ENCODE data around the gene ESAM.
A peak's percentile ranks its signal among the peaks of the same experiment; 100 is the strongest.

The ESAM gene

GRCh38 chr11:124751391-124751740, 10.7 kb downstream of the ESAM start:
- H3K14ac ChIP-seq (ENCODE audit: low read length in 2 of 2), result no peak overlapping the region
- no peak overlapping the region for H2BK12ac ChIP-seq (ENCODE audit: low read length in 2 of 2)
- no peak for DNase-seq
- no peak overlapping the region for H2AFZ ChIP-seq (ENCODE audit: low read depth, low read length)
- H3K9ac ChIP-seq (ENCODE audit: low read length), result no peak overlapping the region
- H2BK5ac ChIP-seq (ENCODE audit: low read depth, low read length, poor library complexity, severe bottlenecking), result no peak overlapping the region
- H4K91ac ChIP-seq (ENCODE audit: low read length), result no peak overlapping the region
- peak overlapping the region in 1 of 2 experiments; percentile 77 for H3K23ac ChIP-seq (ENCODE audit: low read length in 2 of 2)
- H4K8ac ChIP-seq (ENCODE audit: low read length), result no peak overlapping the region
- H2BK15ac ChIP-seq (ENCODE audit: low read depth, poor library complexity, severe bottlenecking), result no peak overlapping the region
- no peak overlapping the region for H3K4me3 ChIP-seq (ENCODE audit: insufficient read depth in 1 of 2, low read depth in 1 of 2, low read length in 2 of 2)
- no peaks in the 10 kb centered on the region for H3K36me3 ChIP-seq (ENCODE audit: control insufficient read depth in 1 of 2, insufficient read depth in 2 of 2, low read depth in 1 of 2, low read length in 2 of 2)
- no peak overlapping the region for H2BK120ac ChIP-seq (ENCODE audit: low read depth, low read length)
- no peak overlapping the region for H3K18ac ChIP-seq (ENCODE audit: low read depth in 1 of 2, low read length in 2 of 2)
- no peak overlapping the region for H3K27ac ChIP-seq (ENCODE audit: low read length, poor library complexity, severe bottlenecking)
- H3K27me3 ChIP-seq (ENCODE audit: control insufficient read depth in 1 of 2, insufficient read depth in 1 of 2, low read length in 2 of 2), result peaks cover 44 to 93% of the 10 kb centered on the region in 2 experiments
- peaks cover 24% of the 10 kb centered on the region for H3K4me1 ChIP-seq (ENCODE audit: control insufficient read depth, insufficient read depth, low read depth, low read length)
- no peak overlapping the region for H3K4me2 ChIP-seq (ENCODE audit: low read length, poor library complexity, severe bottlenecking)
- H3K9me3 ChIP-seq (ENCODE audit: control insufficient read depth, low read length), result no peaks in the 10 kb centered on the region
- H3K4ac ChIP-seq (ENCODE audit: low read depth in 1 of 2, low read length in 2 of 2), result no peak overlapping the region
- no peaks in the 10 kb centered on the region for H3K79me1 ChIP-seq (replicated peaks; ENCODE audit: low read length, poor library complexity, severe bottlenecking)
- no peak overlapping the region for H2AK5ac ChIP-seq (ENCODE audit: low read length, severe bottlenecking)
- 8% methylated on average over 9 of the region's 11 CpGs for WGBS

GRCh38 chr11:124749912-124750311, 12.2 kb downstream of the ESAM start:
- Histone ChIP-seq H4K91ac (ENCODE audit: low read length) (no peak overlapping the region), H2BK12ac (ENCODE audit: low read length in 2 of 2) (no peak overlapping the region), H2AK5ac (ENCODE audit: low read length, severe bottlenecking) (no peak overlapping the region), H2AFZ (ENCODE audit: low read depth, low read length) (no peak overlapping the region), H2BK5ac (ENCODE audit: low read depth, low read length, poor library complexity, severe bottlenecking) (no peak overlapping the region), H3K23ac (ENCODE audit: low read length in 2 of 2) (no peak overlapping the region), H3K4ac (ENCODE audit: low read depth in 1 of 2, low read length in 2 of 2) (no peak overlapping the region), H2BK120ac (ENCODE audit: low read depth, low read length) (no peak overlapping the region), H2BK15ac (ENCODE audit: low read depth, poor library complexity, severe bottlenecking) (no peak overlapping the region), H3K9ac (ENCODE audit: low read length) (no peak overlapping the region), H3K36me3 (ENCODE audit: control insufficient read depth in 1 of 2, insufficient read depth in 2 of 2, low read depth in 1 of 2, low read length in 2 of 2) (no peaks in the 10 kb centered on the region), H3K4me3 (ENCODE audit: insufficient read depth in 1 of 2, low read depth in 1 of 2, low read length in 2 of 2) (no peak overlapping the region), H3K18ac (ENCODE audit: low read depth in 1 of 2, low read length in 2 of 2) (no peak overlapping the region), H3K79me1 (replicated peaks; ENCODE audit: low read length, poor library complexity, severe bottlenecking) (no peaks in the 10 kb centered on the region), H3K27ac (ENCODE audit: low read length, poor library complexity, severe bottlenecking) (no peak overlapping the region), H3K9me3 (ENCODE audit: control insufficient read depth, low read length) (no peaks in the 10 kb centered on the region), H4K8ac (ENCODE audit: low read length) (no peak overlapping the region), H3K4me1 (ENCODE audit: control insufficient read depth, insufficient read depth, low read depth, low read length) (peaks cover 37% of the 10 kb centered on the region), H3K27me3 (ENCODE audit: control insufficient read depth in 1 of 2, insufficient read depth in 1 of 2, low read length in 2 of 2) (peaks cover 52 to 97% of the 10 kb centered on the region in 2 experiments), H3K14ac (ENCODE audit: low read length in 2 of 2) (no peak overlapping the region), H3K4me2 (ENCODE audit: low read length, poor library complexity, severe bottlenecking) (no peak overlapping the region)
- no peak for DNase-seq
- no CpG with 5 or more reads among the region's 1 CpG for WGBS

DNA sequence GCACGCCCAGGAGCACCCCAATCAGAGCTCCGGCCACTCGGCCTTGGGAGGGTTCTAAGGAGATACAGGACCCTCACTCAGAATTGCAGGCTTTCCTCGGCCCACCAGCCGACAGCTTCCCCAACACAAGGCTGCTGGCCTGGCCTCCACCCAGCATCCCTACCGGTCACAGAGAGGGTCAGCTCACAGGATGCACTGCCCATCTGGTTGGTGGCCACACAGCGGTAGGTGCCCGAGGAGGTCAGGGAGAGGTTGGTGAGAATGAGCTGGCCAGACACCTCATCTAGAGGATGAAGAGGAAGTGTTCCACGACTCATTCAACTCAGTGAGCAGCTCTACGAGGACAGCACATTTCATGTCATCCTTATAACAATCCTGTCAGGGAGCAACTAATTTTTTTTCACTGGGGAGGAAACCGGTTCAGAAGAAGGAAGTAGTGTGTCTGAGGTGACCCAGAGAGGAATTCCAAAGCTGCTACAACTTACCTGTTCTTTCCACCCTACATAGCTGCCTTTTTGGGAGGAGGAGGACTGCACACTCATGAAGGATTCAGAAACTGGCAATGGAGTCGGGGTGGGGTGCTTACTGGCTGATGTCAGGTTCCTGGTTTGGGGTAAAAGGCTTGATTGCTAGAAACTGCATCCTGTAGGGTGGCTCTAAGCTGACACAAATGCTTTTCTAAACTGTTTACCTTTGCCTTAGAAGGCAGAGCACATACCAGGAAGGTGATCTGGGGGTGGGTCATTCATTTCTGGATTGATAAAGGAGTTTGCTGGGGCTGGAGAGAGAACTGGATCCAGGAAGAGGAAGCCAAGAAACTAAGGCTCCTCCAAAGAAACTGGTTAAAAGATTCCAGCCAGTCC, 13.4 kb downstream of the ESAM start:
- Histone ChIP-seq H2AK5ac (ENCODE audit: low read length, severe bottlenecking) (no peak overlapping the region), H3K4ac (ENCODE audit: low read depth in 1 of 2, low read length in 2 of 2) (no peak overlapping the region), H3K14ac (ENCODE audit: low read length in 2 of 2) (no peak overlapping the region), H3K4me1 (ENCODE audit: control insufficient read depth, insufficient read depth, low read depth, low read length) (peaks cover 36% of the 10 kb centered on the region), H4K8ac (ENCODE audit: low read length) (no peak overlapping the region), H3K27ac (ENCODE audit: low read length, poor library complexity, severe bottlenecking) (no peak overlapping the region), H3K4me2 (ENCODE audit: low read length, poor library complexity, severe bottlenecking) (no peak overlapping the region), H2BK120ac (ENCODE audit: low read depth, low read length) (no peak overlapping the region), H3K27me3 (ENCODE audit: control insufficient read depth in 1 of 2, insufficient read depth in 1 of 2, low read length in 2 of 2) (peaks cover 63 to 98% of the 10 kb centered on the region in 2 experiments), H2BK15ac (ENCODE audit: low read depth, poor library complexity, severe bottlenecking) (no peak overlapping the region), H3K79me1 (replicated peaks; ENCODE audit: low read length, poor library complexity, severe bottlenecking) (no peaks in the 10 kb centered on the region), H2BK5ac (ENCODE audit: low read depth, low read length, poor library complexity, severe bottlenecking) (no peak overlapping the region), H3K23ac (ENCODE audit: low read length in 2 of 2) (no peak overlapping the region), H3K18ac (ENCODE audit: low read depth in 1 of 2, low read length in 2 of 2) (no peak overlapping the region), H4K91ac (ENCODE audit: low read length) (no peak overlapping the region), H2BK12ac (ENCODE audit: low read length in 2 of 2) (no peak overlapping the region), H3K4me3 (ENCODE audit: insufficient read depth in 1 of 2, low read depth in 1 of 2, low read length in 2 of 2) (no peak overlapping the region), H2AFZ (ENCODE audit: low read depth, low read length) (no peak overlapping the region), H3K36me3 (ENCODE audit: control insufficient read depth in 1 of 2, insufficient read depth in 2 of 2, low read depth in 1 of 2, low read length in 2 of 2) (no peaks in the 10 kb centered on the region), H3K9ac (ENCODE audit: low read length) (no peak overlapping the region), H3K9me3 (ENCODE audit: control insufficient read depth, low read length) (peaks cover 2% of the 10 kb centered on the region)
- DNase-seq, result no peak
- WGBS, result 63% methylated on average over 10 of the region's 12 CpGs

DNA sequence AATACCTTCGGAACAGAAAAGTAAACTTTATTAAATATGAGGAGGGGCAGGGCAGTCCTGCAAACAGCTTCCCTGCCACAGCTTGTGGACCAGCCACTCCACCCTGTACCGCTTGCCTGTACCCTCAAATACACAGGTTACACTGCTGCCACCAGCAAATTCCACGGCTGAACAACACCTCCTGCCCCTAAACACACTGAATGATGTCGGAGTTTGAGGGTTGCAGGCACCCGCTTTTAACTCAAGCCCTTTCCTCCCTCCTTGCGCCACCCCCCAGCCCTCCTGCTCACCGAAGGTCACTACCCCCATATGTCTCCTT, 14.0 kb downstream of the ESAM start:
- H2BK12ac ChIP-seq (ENCODE audit: low read length in 2 of 2), result no peak overlapping the region
- H3K27me3 ChIP-seq (ENCODE audit: control insufficient read depth in 1 of 2, insufficient read depth in 1 of 2, low read length in 2 of 2), result peaks cover 63 to 98% of the 10 kb centered on the region in 2 experiments
- H3K18ac ChIP-seq (ENCODE audit: low read depth in 1 of 2, low read length in 2 of 2), result no peak overlapping the region
- H3K4ac ChIP-seq (ENCODE audit: low read depth in 1 of 2, low read length in 2 of 2), result no peak overlapping the region
- H2BK5ac ChIP-seq (ENCODE audit: low read depth, low read length, poor library complexity, severe bottlenecking), result no peak overlapping the region
- H4K8ac ChIP-seq (ENCODE audit: low read length), result no peak overlapping the region
- no peak overlapping the region for H3K23ac ChIP-seq (ENCODE audit: low read length in 2 of 2)
- no peak overlapping the region for H2AFZ ChIP-seq (ENCODE audit: low read depth, low read length)
- no peaks in the 10 kb centered on the region for H3K79me1 ChIP-seq (replicated peaks; ENCODE audit: low read length, poor library complexity, severe bottlenecking)
- H3K9me3 ChIP-seq (ENCODE audit: control insufficient read depth, low read length), result peaks cover 2% of the 10 kb centered on the region
- H3K4me2 ChIP-seq (ENCODE audit: low read length, poor library complexity, severe bottlenecking), result no peak overlapping the region
- no peak overlapping the region for H3K4me3 ChIP-seq (ENCODE audit: insufficient read depth in 1 of 2, low read depth in 1 of 2, low read length in 2 of 2)
- H4K91ac ChIP-seq (ENCODE audit: low read length), result no peak overlapping the region
- no peak overlapping the region for H2BK120ac ChIP-seq (ENCODE audit: low read depth, low read length)
- no peak overlapping the region for H3K9ac ChIP-seq (ENCODE audit: low read length)
- H3K27ac ChIP-seq (ENCODE audit: low read length, poor library complexity, severe bottlenecking), result no peak overlapping the region
- WGBS, result 68% methylated on average over 7 of the region's 7 CpGs
- H3K14ac ChIP-seq (ENCODE audit: low read length in 2 of 2), result no peak overlapping the region
- H3K36me3 ChIP-seq (ENCODE audit: control insufficient read depth in 1 of 2, insufficient read depth in 2 of 2, low read depth in 1 of 2, low read length in 2 of 2), result no peaks in the 10 kb centered on the region
- no peak overlapping the region for H2AK5ac ChIP-seq (ENCODE audit: low read length, severe bottlenecking)
- H3K4me1 ChIP-seq (ENCODE audit: control insufficient read depth, insufficient read depth, low read depth, low read length), result peaks cover 36% of the 10 kb centered on the region
- DNase-seq, result no peak
- H2BK15ac ChIP-seq (ENCODE audit: low read depth, poor library complexity, severe bottlenecking), result no peak overlapping the region

Data from mesenchymal stem cell (in vitro differentiated cells and primary cell).